ENCODE data around the gene IPO11. TPM values are rescaled to one million over a fixed set of nuclear protein-coding genes. Genes with fewer than 3 reads are reported as not detected.

Gene IPO11
- total and polyA plus RNA-seq, 4 donors: 4.7 to 20.6 (median 9.0) TPM

DNA sequence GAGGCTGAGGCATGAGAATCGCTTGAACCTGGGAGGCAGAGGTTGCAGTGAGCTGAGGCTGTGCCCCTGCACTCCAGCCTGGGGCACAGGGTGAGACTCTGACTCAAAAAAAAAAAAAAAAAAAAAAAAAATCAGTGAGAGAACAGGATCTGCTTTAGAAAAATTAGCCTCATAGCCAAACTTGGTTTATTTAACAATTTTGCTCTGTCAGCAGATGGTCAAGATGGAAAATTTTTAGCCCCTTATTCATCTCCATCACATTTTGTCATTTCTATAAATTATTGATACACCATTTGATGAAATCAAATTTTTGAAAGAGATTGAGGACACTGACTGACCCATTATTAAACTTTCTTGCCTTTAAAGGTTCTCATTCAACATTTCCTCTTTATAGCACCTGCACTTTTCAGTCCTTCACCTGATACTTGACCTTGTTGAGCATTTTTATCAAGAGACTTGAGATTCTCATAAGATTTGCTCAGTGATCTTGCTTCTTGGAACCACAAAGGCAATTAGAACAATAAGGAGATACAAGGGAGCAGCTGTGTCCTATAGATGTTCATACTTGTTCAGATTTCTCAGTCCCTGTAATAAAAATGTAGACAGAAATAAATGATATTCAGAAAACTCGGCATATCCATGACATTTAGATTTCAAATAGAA is 204.2 kb downstream of the IPO11 start:
- Histone ChIP-seq H3K9me3 (ENCODE audit: control insufficient read depth in 4 of 4, low read length in 3 of 4) (no peaks in the 10 kb centered on the region), H3K4me1 (ENCODE audit: control insufficient read depth in 4 of 4, insufficient read depth in 4 of 4, low read length in 3 of 4) (no peaks in the 10 kb centered on the region), H3K27ac (ENCODE audit: low read depth in 1 of 2, low read length in 2 of 2) (no peak overlapping the region), H3K4me3 (ENCODE audit: low read depth in 1 of 3, low read length in 3 of 3) (no peak overlapping the region), H3K27me3 (ENCODE audit: control insufficient read depth in 4 of 4, insufficient read depth in 4 of 4, low read length in 3 of 4) (no peaks in the 10 kb centered on the region), H3K9ac (ENCODE audit: low read depth in 1 of 2, low read length in 2 of 2) (no peak overlapping the region), H3K36me3 (ENCODE audit: control insufficient read depth in 4 of 4, insufficient read depth in 3 of 4, low read depth in 1 of 4, low read length in 3 of 4) (no peaks in the 10 kb centered on the region)
- WGBS: 98% methylated on average over 2 of the region's 2 CpGs
- DNase-seq (ENCODE audit: low spot score): no peak
- no peak for TF ChIP-seq ZBTB33 (IDR thresholded peaks at IDR 0.05)
- no peak for TF ChIP-seq YY1 (IDR thresholded peaks at IDR 0.05)
- no peak for TF ChIP-seq HNF4A (conservative IDR thresholded peaks at IDR 0.05)
- TF ChIP-seq, protein P1, sequence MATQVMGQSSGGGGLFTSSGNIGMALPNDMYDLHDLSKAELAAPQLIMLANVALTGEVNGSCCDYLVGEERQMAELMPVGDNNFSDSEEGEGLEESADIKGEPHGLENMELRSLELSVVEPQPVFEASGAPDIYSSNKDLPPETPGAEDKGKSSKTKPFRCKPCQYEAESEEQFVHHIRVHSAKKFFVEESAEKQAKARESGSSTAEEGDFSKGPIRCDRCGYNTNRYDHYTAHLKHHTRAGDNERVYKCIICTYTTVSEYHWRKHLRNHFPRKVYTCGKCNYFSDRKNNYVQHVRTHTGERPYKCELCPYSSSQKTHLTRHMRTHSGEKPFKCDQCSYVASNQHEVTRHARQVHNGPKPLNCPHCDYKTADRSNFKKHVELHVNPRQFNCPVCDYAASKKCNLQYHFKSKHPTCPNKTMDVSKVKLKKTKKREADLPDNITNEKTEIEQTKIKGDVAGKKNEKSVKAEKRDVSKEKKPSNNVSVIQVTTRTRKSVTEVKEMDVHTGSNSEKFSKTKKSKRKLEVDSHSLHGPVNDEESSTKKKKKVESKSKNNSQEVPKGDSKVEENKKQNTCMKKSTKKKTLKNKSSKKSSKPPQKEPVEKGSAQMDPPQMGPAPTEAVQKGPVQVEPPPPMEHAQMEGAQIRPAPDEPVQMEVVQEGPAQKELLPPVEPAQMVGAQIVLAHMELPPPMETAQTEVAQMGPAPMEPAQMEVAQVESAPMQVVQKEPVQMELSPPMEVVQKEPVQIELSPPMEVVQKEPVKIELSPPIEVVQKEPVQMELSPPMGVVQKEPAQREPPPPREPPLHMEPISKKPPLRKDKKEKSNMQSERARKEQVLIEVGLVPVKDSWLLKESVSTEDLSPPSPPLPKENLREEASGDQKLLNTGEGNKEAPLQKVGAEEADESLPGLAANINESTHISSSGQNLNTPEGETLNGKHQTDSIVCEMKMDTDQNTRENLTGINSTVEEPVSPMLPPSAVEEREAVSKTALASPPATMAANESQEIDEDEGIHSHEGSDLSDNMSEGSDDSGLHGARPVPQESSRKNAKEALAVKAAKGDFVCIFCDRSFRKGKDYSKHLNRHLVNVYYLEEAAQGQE (IDR thresholded peaks at IDR 0.05): no peak
- no peak for TF ChIP-seq HNF4G (IDR thresholded peaks at IDR 0.05)
- no peak for TF ChIP-seq RAD21 (IDR thresholded peaks at IDR 0.05)
- no peak for TF ChIP-seq NR2F2 (IDR thresholded peaks at IDR 0.05)
- no peak for TF ChIP-seq SP1 (IDR thresholded peaks at IDR 0.05)
- TF ChIP-seq FOXA2 (IDR thresholded peaks at IDR 0.05): no peak
- no peak for TF ChIP-seq FOXA1 (IDR thresholded peaks at IDR 0.05)

- Histone ChIP-seq H3K9me3 (ENCODE audit: control insufficient read depth in 4 of 4, low read length in 3 of 4) (no peaks in the 10 kb centered on the region), H3K27me3 (ENCODE audit: control insufficient read depth in 4 of 4, insufficient read depth in 4 of 4, low read length in 3 of 4) (no peaks in the 10 kb centered on the region), H3K4me1 (ENCODE audit: control insufficient read depth in 4 of 4, insufficient read depth in 4 of 4, low read length in 3 of 4) (no peaks in the 10 kb centered on the region), H3K4me3 (ENCODE audit: low read depth in 1 of 3, low read length in 3 of 3) (no peak overlapping the region), H3K9ac (ENCODE audit: low read depth in 1 of 2, low read length in 2 of 2) (no peak overlapping the region), H3K27ac (ENCODE audit: low read depth in 1 of 2, low read length in 2 of 2) (no peak overlapping the region), H3K36me3 (ENCODE audit: control insufficient read depth in 4 of 4, insufficient read depth in 3 of 4, low read depth in 1 of 4, low read length in 3 of 4) (no peaks in the 10 kb centered on the region)
- TF ChIP-seq, protein P1 (IDR thresholded peaks at IDR 0.05): no peak
- TF ChIP-seq FOXA2 (IDR thresholded peaks at IDR 0.05) (no peak), HNF4G (IDR thresholded peaks at IDR 0.05) (no peak), FOXA1 (IDR thresholded peaks at IDR 0.05) (no peak), YY1 (IDR thresholded peaks at IDR 0.05) (no peak), ZBTB33 (IDR thresholded peaks at IDR 0.05) (no peak), RXRA (IDR thresholded peaks at IDR 0.05) (no peak), ATF3 (IDR thresholded peaks at IDR 0.05) (no peak), SP1 (IDR thresholded peaks at IDR 0.05) (no peak), NR2F2 (IDR thresholded peaks at IDR 0.05) (no peak), TAF1 (conservative IDR thresholded peaks at IDR 0.05) (no peak), RAD21 (IDR thresholded peaks at IDR 0.05) (no peak), CTCF (IDR thresholded peaks at IDR 0.05; ENCODE audit: low read depth, low read length, missing input control) (no peak), HNF4A (conservative IDR thresholded peaks at IDR 0.05) (no peak), GABPA (IDR thresholded peaks at IDR 0.05 in 1 of 2, conservative IDR thresholded peaks at IDR 0.05 in 1 of 2) (no peak), JUND (IDR thresholded peaks at IDR 0.05) (no peak)
- TF ChIP-seq, protein P2, sequence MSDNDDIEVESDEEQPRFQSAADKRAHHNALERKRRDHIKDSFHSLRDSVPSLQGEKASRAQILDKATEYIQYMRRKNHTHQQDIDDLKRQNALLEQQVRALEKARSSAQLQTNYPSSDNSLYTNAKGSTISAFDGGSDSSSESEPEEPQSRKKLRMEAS (IDR thresholded peaks at IDR 0.05): no peak
- no peak for DNase-seq (ENCODE audit: low spot score)
Measured at GRCh38 chr5:62617943-62618342, 205.4 kb downstream of the IPO11 start.

Data from liver (tissue), 9 donors.